ENCODE results near the gene FAM180B. TPM values are rescaled to one million over a fixed set of nuclear protein-coding genes. Genes with fewer than 3 reads are reported as not detected.

FAM180B gene
- total RNA-seq, 1 donor from 2014 or later, result not detected

- TF ChIP-seq CTCF (conservative IDR thresholded peaks at IDR 0.05; ENCODE audit: low read depth, low read length), result no peak
- DNase-seq (ENCODE audit: low read depth), result peak; percentile 35
- H3K4me3 ChIP-seq (ENCODE audit: low read depth, low read length), result peak within 1 kb of the TSS; percentile 95
These were observed 7.7 kb upstream of the FAM180B start, which contains the start of the genes KBTBD4 and NDUFS3 for GRCh38 chr11:47578524-47579494. Gene KBTBD4, minus strand, starts transcription at chr11:47578970. Its CDS starts 19 bp downstream, at chr11:47578951. Gene NDUFS3, plus strand, starts transcription at chr11:47579074. Its CDS starts 18 bp downstream, at chr11:47579092.

DNA sequence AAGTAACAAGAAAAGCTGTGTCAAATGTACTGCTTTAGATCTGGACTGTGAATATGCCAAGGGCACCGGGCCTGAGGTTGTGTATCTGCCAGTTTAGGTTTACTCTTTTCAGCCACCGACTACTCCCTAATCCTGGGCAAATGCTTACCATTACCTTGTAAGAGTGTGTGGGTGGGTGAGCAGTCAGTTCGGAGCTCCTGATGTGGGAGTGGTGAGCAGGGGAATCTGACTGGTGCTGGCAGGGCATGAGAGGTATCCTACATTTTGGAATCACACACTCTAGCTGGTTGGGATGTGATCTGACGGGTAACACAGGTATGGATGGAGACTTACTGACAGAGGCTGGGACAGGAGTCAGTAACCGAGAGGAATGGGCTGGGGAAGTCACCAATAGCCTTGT lies 2.6 kb upstream of the FAM180B start:
- no peak overlapping the region for H3K4me3 ChIP-seq (ENCODE audit: low read depth, low read length)
- DNase-seq (ENCODE audit: low read depth), result no peak
- no peak for TF ChIP-seq CTCF (conservative IDR thresholded peaks at IDR 0.05; ENCODE audit: low read depth, low read length)

- TF ChIP-seq CTCF (conservative IDR thresholded peaks at IDR 0.05; ENCODE audit: low read depth, low read length), result no peak
- H3K4me3 ChIP-seq (ENCODE audit: low read depth, low read length), result no peak overlapping the region
- no peak for DNase-seq (ENCODE audit: low read depth)
These were observed 700 bp downstream of the FAM180B start for GRCh38 chr11:47587039-47587716.

- H3K4me3 ChIP-seq (ENCODE audit: low read depth, low read length), result no peak overlapping the region
- no peak for DNase-seq (ENCODE audit: low read depth)
- no peak for TF ChIP-seq CTCF (conservative IDR thresholded peaks at IDR 0.05; ENCODE audit: low read depth, low read length)
These were observed 1.3 kb downstream of the FAM180B start for GRCh38 chr11:47587723-47588326.

- no peak overlapping the region for H3K4me3 ChIP-seq (ENCODE audit: low read depth, low read length)
- TF ChIP-seq CTCF (conservative IDR thresholded peaks at IDR 0.05; ENCODE audit: low read depth, low read length), result no peak
These were observed 2.6 kb downstream of the FAM180B start for GRCh38 chr11:47589118-47589517.

GRCh38 chr11:47589584-47589976 lies 3.1 kb downstream of the FAM180B start:
- DNase-seq (ENCODE audit: low read depth), result no peak
- no peak overlapping the region for H3K4me3 ChIP-seq (ENCODE audit: low read depth, low read length)
- no peak for TF ChIP-seq CTCF (conservative IDR thresholded peaks at IDR 0.05; ENCODE audit: low read depth, low read length)

More at GRCh38 chr11:47589118-47589517, 2.6 kb downstream of the FAM180B start:
- no peak for DNase-seq (ENCODE audit: low read depth)

Data from epithelial cell of proximal tubule (primary cell).